GOT3 (cell line): ENCODE data around the gene ST6GALNAC6.

Experiments used
- DNase-seq: peaks from one replicate; lab custom pipeline; 2025; ENCODE audit warnings: mixed read lengths; lab: John Stamatoyannopoulos, UW

ST6GALNAC6 gene

GRCh38 chr9:127916720-127917581, 17.5 kb upstream of the ST6GALNAC6 start, which contains the start of gene ST6GALNAC4:
Gene ST6GALNAC4, minus strand, starts transcription at chr9:127917041. Its CDS starts 622 bp downstream, at chr9:127916419.
- peak; percentile 68 for DNase-seq

GRCh38 chr9:127915801-127916719, 16.7 kb upstream of the ST6GALNAC6 start:
- no peak for DNase-seq

- DNase-seq, result no peak
These were observed 15.9 kb upstream of the ST6GALNAC6 start for GRCh38 chr9:127915325-127915752.

GRCh38 chr9:127913682-127914081, 14.3 kb upstream of the ST6GALNAC6 start:
- DNase-seq, result no peak

- DNase-seq, result no peak
These were observed 13.5 kb upstream of the ST6GALNAC6 start for GRCh38 chr9:127912882-127913281.

GRCh38 chr9:127912296-127912695, 12.9 kb upstream of the ST6GALNAC6 start:
- no peak for DNase-seq

- no peak for DNase-seq
These were observed 11.3 kb upstream of the ST6GALNAC6 start for GRCh38 chr9:127910613-127911205.

- no peak for DNase-seq
These were observed 10.5 kb upstream of the ST6GALNAC6 start for GRCh38 chr9:127909839-127910273.

- DNase-seq, result no peak
These were observed 9.2 kb upstream of the ST6GALNAC6 start for GRCh38 chr9:127908660-127908926.

GRCh38 chr9:127907867-127908659, 8.7 kb upstream of the ST6GALNAC6 start:
- DNase-seq, result no peak

- DNase-seq, result no peak
These were observed 6.4 kb upstream of the ST6GALNAC6 start for GRCh38 chr9:127905788-127906191.

GRCh38 chr9:127905004-127905728, 5.8 kb upstream of the ST6GALNAC6 start:
- no peak for DNase-seq

GRCh38 chr9:127904561-127905003, 5.2 kb upstream of the ST6GALNAC6 start:
- DNase-seq, result no peak

- no peak for DNase-seq
These were observed 4.4 kb upstream of the ST6GALNAC6 start for GRCh38 chr9:127903557-127904475.

GRCh38 chr9:127898433-127899127, 823 bp downstream of the ST6GALNAC6 start:
- DNase-seq, result no peak

GRCh38 chr9:127897193-127897692, 2.2 kb downstream of the ST6GALNAC6 start:
- no peak for DNase-seq

GRCh38 chr9:127896395-127897192, 2.8 kb downstream of the ST6GALNAC6 start:
- DNase-seq, result no peak

- no peak for DNase-seq
These were observed 3.6 kb downstream of the ST6GALNAC6 start for GRCh38 chr9:127895811-127896210.
